ENCODE measurements around the gene FAM163A. TPM values are rescaled to one million over a fixed set of nuclear protein-coding genes. Genes with fewer than 3 reads are reported as not detected.

FAM163A gene
- total and polyA plus RNA-seq, 9 of the 15 experiments (the other 6 are each of a cell fraction or from before 2014, with no cell fraction given) = not detected

- 0 out of 4 replicates have a peak, but pooled peaks of 1 of the 2 experiments have one; percentile 38 for TF ChIP-seq NRF1 (conservative IDR thresholded peaks at IDR 0.05 in 1 of 2, IDR thresholded peaks at IDR 0.05 in 1 of 2)
- TF ChIP-seq MXI1 (IDR thresholded peaks at IDR 0.05; ENCODE audit: low read depth, low read length) = no peak
- peak; percentile 42 for TF ChIP-seq NFYB (IDR thresholded peaks at IDR 0.05; ENCODE audit: extremely low read depth, insufficient read length)
- TF ChIP-seq CREB3L1 (IDR thresholded peaks at IDR 0.05; ENCODE audit: borderline replicate concordance, low read depth) = no peak
- no peak for TF ChIP-seq NR3C1 (CRISPR knock-in tag; IDR thresholded peaks at IDR 0.05)
- TF ChIP-seq THRB (CRISPR knock-in tag; conservative IDR thresholded peaks at IDR 0.05) = no peak
- TF ChIP-seq CXXC5 (CRISPR knock-in tag; IDR thresholded peaks at IDR 0.05) = no peak
- peak; percentile 47; the same call in 1 of the 2 replicates for TF ChIP-seq PKNOX1 (IDR thresholded peaks at IDR 0.05)
- no peak for TF ChIP-seq POLR3A (IDR thresholded peaks at IDR 0.05; ENCODE audit: borderline replicate concordance, extremely low read depth, insufficient read depth, insufficient read length)
- no peak for TF ChIP-seq BRCA1 (IDR thresholded peaks at IDR 0.05)
- TF ChIP-seq BRCA1 (CRISPR knock-in tag; IDR thresholded peaks at IDR 0.05) = no peak
- TF ChIP-seq POU5F1 (IDR thresholded peaks at IDR 0.05; ENCODE audit: borderline replicate concordance, low read depth, low read length, partially characterized antibody) = no peak
- TF ChIP-seq NFIC (IDR thresholded peaks at IDR 0.05) = no peak
- TF ChIP-seq ASH1L (IDR thresholded peaks at IDR 0.05; ENCODE audit: borderline replicate concordance, low read depth, partially characterized antibody) = peak; percentile 47
- TF ChIP-seq BCL6 (CRISPR knock-in tag; IDR thresholded peaks at IDR 0.05) = no peak
Observed at GRCh38 chr1:179775009-179775408, 31.9 kb downstream of the FAM163A start (continued).
